Measurements from ENCODE around the gene DAZAP1.

- TF ChIP-seq CTCF (conservative IDR thresholded peaks at IDR 0.05; ENCODE audit: low read depth, low read length) (no peak), EZH2 (IDR thresholded peaks at IDR 0.05; ENCODE audit: low read length, unreplicated experiment) (no peak), EZH2phosphoT487 (IDR thresholded peaks at IDR 0.05; ENCODE audit: borderline replicate concordance, low read length) (no peak)
Measured at GRCh38 chr19:1370579-1371361, 36.6 kb upstream of the DAZAP1 start.
